ENCODE measurements around the gene EBF3.

Gene EBF3

DNA sequence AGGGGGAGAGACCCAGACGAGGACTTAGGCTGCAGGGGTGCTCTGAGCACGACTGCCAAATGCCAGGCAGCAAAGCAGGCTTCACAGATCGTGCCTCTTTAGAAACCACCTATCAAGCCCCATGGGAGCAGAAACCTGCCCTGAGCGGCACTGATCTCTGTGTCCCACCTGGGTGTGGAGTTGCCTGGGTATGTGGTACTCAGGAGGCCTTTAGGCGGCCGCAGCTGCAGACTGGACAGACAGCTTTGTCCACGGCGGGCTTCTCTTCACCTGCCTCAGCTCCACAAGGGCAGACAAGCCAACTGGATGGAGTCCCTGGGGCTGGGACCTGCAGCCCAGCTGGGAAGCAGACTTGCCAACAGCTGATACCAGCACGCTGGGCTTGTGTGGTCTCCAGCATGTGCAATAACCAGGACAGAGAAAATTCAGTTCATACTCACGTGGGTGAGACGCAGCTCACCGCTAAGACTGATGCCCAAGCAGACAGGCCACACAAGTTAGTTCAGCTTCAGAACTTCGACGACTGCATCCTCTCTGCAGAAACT, 163.2 kb downstream of the EBF3 start:
- H3K36me3 ChIP-seq (ENCODE audit: control insufficient read depth, insufficient read depth, low read length): no peaks in the 10 kb centered on the region
- no peak overlapping the region for H3K27ac ChIP-seq (ENCODE audit: low read depth, low read length, severe bottlenecking)
- no peak overlapping the region for H3K4me3 ChIP-seq (ENCODE audit: extremely low read depth, insufficient read depth, low read length, poor library complexity, severe bottlenecking)
- 86 to 93% methylated on average over 10 to 14 of the region's 14 CpGs for WGBS, 2 experiments (ENCODE audit: insufficient coverage in 2 of 2)
- peaks cover 8% of the 10 kb centered on the region for H3K9me3 ChIP-seq (ENCODE audit: control insufficient read depth, low read length)
- H3K4me1 ChIP-seq (ENCODE audit: control insufficient read depth, insufficient read depth, low read length, poor library complexity, severe bottlenecking): no peaks in the 10 kb centered on the region

DNA sequence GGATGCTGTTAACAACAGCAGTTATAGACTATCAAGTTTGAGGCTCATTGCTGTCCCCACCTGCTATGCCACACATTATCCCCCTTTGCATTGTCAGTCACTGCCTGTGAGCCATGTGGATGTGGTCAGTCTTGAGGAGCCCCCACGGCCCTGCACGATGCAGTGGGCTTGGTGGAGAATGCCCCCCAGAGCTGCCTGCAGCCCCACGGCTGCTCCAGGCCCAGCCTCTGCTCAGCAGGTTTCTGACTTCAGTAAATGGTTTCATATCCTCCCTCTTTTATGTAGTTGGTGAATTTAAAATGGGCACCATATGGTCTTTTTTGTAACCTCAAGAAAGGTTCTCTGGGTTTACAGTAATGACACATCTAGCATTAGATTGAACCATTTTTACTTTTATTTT, 164.1 kb downstream of the EBF3 start:
- H3K4me1 ChIP-seq (ENCODE audit: control insufficient read depth, insufficient read depth, low read length, poor library complexity, severe bottlenecking): no peaks in the 10 kb centered on the region
- no peaks in the 10 kb centered on the region for H3K36me3 ChIP-seq (ENCODE audit: control insufficient read depth, insufficient read depth, low read length)
- H3K27ac ChIP-seq (ENCODE audit: low read depth, low read length, severe bottlenecking): no peak overlapping the region
- no peak overlapping the region for H3K4me3 ChIP-seq (ENCODE audit: extremely low read depth, insufficient read depth, low read length, poor library complexity, severe bottlenecking)
- H3K9me3 ChIP-seq (ENCODE audit: control insufficient read depth, low read length): peaks cover 8% of the 10 kb centered on the region
- WGBS, 2 experiments (ENCODE audit: insufficient coverage in 2 of 2): no CpG with 5 or more reads among the region's 3 CpGs

DNA sequence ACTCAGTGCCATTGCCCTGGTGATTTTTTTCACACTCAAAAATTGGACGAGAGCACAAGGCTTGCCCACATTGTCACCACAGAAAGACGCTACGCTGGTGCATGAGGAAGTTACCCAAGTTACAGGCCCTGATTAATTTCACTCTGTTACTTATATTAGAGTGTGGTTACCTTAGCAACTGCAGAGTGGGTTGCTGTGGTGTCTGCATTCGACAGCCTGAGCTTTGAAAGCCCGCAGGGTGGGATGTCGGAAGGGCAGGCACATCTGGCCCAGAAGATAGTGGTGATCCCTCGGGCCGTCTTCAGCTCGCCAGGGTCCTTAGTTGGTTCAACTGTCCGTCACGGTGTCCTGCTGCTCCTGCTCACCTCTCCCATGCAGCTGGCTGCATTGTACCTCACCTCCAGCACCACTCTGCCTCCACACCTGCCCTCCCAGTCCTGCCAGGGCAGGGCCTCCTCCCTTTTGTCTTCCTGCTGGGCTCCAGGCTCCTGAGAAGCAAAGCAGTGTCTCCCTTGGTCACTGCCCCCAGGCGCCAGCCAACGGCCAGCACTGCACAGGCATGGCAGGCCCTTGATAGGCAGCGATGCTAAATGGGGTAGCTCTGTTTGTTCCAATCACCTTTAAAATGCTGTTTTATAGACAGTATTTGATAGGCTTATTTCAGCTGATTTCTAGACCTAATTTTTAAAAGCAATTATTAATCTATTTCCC, 167.2 kb downstream of the EBF3 start:
- Histone ChIP-seq H3K4me1 (ENCODE audit: control insufficient read depth, insufficient read depth, low read length, poor library complexity, severe bottlenecking) (no peaks in the 10 kb centered on the region), H3K27ac (ENCODE audit: low read depth, low read length, severe bottlenecking) (no peak overlapping the region), H3K4me3 (ENCODE audit: extremely low read depth, insufficient read depth, low read length, poor library complexity, severe bottlenecking) (no peak overlapping the region), H3K9me3 (ENCODE audit: control insufficient read depth, low read length) (no peaks in the 10 kb centered on the region), H3K36me3 (ENCODE audit: control insufficient read depth, insufficient read depth, low read length) (no peaks in the 10 kb centered on the region)
- WGBS, 2 experiments (ENCODE audit: insufficient coverage in 2 of 2): 85 to 91% methylated on average over 10 to 11 of the region's 14 CpGs

DNA sequence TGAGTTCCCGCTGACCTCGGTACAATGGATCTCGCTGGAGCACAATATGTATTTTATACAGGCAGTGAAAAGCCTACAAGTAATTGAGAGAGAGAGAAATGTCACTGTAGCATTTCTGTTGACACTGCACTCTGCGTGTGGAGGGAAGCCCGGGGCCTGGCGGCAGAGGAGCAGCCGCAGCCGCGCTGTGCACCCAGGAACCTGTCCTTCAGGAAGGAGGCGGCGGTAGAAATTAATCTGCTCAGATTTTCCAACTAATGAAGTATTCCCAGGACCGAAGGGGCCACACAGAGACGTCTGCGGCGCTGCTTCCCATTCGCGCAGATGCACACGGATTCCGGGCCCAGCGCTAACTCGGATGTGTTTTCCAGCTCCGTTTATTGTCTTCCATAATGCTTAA, 170.1 kb downstream of the EBF3 start:
- WGBS, 2 experiments (ENCODE audit: insufficient coverage in 2 of 2): 89 to 95% methylated on average over 15 to 21 of the region's 22 CpGs
- no peak overlapping the region for H3K27ac ChIP-seq (ENCODE audit: low read depth, low read length, severe bottlenecking)
- no peaks in the 10 kb centered on the region for H3K4me1 ChIP-seq (ENCODE audit: control insufficient read depth, insufficient read depth, low read length, poor library complexity, severe bottlenecking)
- H3K9me3 ChIP-seq (ENCODE audit: control insufficient read depth, low read length): no peaks in the 10 kb centered on the region
- no peak overlapping the region for H3K4me3 ChIP-seq (ENCODE audit: extremely low read depth, insufficient read depth, low read length, poor library complexity, severe bottlenecking)
- no peaks in the 10 kb centered on the region for H3K36me3 ChIP-seq (ENCODE audit: control insufficient read depth, insufficient read depth, low read length)

DNA sequence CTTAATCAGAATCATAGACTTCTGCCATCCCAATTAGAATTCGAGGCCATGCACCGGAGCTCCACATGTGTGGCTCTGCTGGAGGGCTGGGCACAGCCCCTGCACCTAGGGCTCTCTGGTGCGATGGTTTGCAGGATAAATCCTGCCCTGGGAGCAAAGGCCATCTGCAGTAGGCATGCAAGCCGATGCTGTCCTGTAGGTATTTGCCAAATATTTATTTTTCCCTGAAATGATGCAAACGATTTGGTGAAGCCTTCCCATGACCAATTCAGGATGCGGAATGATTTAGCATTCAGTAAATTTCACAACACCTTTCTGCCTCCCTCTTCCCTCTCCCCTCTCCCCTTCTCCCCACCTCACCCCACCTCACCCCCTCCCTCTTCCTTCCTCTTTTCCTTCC, 170.6 kb downstream of the EBF3 start:
- Histone ChIP-seq H3K9me3 (ENCODE audit: control insufficient read depth, low read length) (no peaks in the 10 kb centered on the region), H3K4me1 (ENCODE audit: control insufficient read depth, insufficient read depth, low read length, poor library complexity, severe bottlenecking) (no peaks in the 10 kb centered on the region), H3K27ac (ENCODE audit: low read depth, low read length, severe bottlenecking) (no peak overlapping the region), H3K4me3 (ENCODE audit: extremely low read depth, insufficient read depth, low read length, poor library complexity, severe bottlenecking) (no peak overlapping the region), H3K36me3 (ENCODE audit: control insufficient read depth, insufficient read depth, low read length) (no peaks in the 10 kb centered on the region)
- WGBS, 2 experiments (ENCODE audit: insufficient coverage in 2 of 2): 88 to 91% methylated on average over 5 to 6 of the region's 6 CpGs

DNA sequence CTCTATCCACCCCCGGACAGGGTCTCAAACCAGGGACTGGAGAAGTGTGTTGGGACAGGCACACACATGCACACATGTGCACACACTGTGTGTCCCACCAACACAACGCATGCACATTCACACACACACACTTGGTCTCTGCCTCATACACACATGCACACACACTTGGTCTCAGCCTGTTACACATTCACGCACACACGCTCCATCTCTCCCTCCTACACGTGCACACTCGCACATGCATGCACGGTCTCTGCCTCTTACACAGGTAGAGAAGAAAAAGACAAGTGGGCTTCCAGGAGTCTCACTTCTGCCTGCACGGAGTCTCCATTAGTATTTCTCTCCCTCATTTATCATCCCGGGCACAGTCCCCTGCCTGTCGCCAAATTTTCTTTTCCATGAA, 171.2 kb downstream of the EBF3 start:
- H3K9me3 ChIP-seq (ENCODE audit: control insufficient read depth, low read length): no peaks in the 10 kb centered on the region
- H3K4me1 ChIP-seq (ENCODE audit: control insufficient read depth, insufficient read depth, low read length, poor library complexity, severe bottlenecking): no peaks in the 10 kb centered on the region
- no peaks in the 10 kb centered on the region for H3K36me3 ChIP-seq (ENCODE audit: control insufficient read depth, insufficient read depth, low read length)
- H3K4me3 ChIP-seq (ENCODE audit: extremely low read depth, insufficient read depth, low read length, poor library complexity, severe bottlenecking): no peak overlapping the region
- WGBS, 2 experiments (ENCODE audit: insufficient coverage in 2 of 2): 91 to 96% methylated on average over 4 to 8 of the region's 10 CpGs
- H3K27ac ChIP-seq (ENCODE audit: low read depth, low read length, severe bottlenecking): no peak overlapping the region

DNA sequence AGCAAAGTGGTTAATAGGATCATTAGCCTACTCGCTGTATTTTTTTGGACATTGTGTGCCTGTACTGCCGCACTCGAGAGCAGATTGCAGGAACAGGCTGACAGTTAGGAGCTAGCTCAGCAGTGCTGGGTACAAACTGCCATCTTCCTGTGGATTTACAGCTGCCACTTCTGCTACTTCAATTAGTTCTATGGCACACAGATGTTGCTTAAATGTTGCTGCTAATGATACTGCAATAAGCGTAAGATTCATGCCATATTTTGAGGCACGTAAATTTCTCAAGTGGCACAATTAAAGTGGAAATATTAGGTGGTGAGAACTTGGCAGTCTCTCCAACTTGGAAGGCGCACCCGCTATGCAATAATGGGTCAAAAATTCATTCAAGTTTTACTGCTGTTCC, 171.9 kb downstream of the EBF3 start:
- H3K4me3 ChIP-seq (ENCODE audit: extremely low read depth, insufficient read depth, low read length, poor library complexity, severe bottlenecking): no peak overlapping the region
- no peak overlapping the region for H3K27ac ChIP-seq (ENCODE audit: low read depth, low read length, severe bottlenecking)
- WGBS, 2 experiments (ENCODE audit: insufficient coverage in 2 of 2): 92% methylated on average over 7 of the region's 7 CpGs

DNA sequence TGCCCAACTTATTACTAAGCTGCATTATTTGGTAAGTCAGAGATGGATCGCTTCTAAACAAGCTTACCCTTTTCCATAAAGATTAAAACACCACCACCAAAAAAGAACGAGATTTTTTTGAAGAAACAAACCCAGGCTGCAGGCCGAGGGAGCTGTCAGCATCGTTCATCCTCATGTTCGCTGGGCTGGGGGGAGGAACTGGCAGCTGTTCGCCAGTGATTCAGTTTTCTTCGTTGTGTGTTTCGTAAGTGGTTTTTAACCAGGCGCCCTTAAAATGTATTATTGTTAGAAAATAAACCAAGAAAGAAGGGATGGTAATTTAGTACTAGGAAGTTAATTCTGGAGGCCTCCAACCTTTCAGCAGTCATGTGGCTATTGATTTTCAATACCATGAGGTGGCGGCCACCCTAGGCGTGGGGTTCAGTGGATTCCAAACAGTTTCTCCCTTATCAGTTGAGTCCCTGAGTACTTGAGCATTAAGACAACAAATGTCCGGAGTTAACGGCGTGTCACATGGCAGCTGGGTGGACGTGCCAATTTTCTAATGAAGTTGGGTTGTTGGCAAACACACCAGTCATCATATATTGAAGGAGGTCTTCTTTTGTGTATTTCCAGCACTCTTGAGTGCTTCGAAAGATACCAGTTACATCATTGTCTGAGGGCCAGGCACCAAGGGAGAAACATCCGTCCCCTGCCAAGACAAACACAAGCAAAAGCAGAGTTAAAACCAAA, 173.2 kb downstream of the EBF3 start:
- peaks cover 3% of the 10 kb centered on the region for H3K9me3 ChIP-seq (ENCODE audit: control insufficient read depth, low read length)
- H3K4me3 ChIP-seq (ENCODE audit: extremely low read depth, insufficient read depth, low read length, poor library complexity, severe bottlenecking): no peak overlapping the region
- no peak overlapping the region for H3K27ac ChIP-seq (ENCODE audit: low read depth, low read length, severe bottlenecking)
- no peaks in the 10 kb centered on the region for H3K4me1 ChIP-seq (ENCODE audit: control insufficient read depth, insufficient read depth, low read length, poor library complexity, severe bottlenecking)
- 87 to 94% methylated on average over 10 to 11 of the region's 17 CpGs for WGBS, 2 experiments (ENCODE audit: insufficient coverage in 2 of 2)
- H3K36me3 ChIP-seq (ENCODE audit: control insufficient read depth, insufficient read depth, low read length): no peaks in the 10 kb centered on the region

More for the DNA sequence above, 171.9 kb downstream of the EBF3 start:
- no peaks in the 10 kb centered on the region for H3K36me3 ChIP-seq (ENCODE audit: control insufficient read depth, insufficient read depth, low read length)
- H3K4me1 ChIP-seq (ENCODE audit: control insufficient read depth, insufficient read depth, low read length, poor library complexity, severe bottlenecking): no peaks in the 10 kb centered on the region
- H3K9me3 ChIP-seq (ENCODE audit: control insufficient read depth, low read length): peaks cover 3% of the 10 kb centered on the region

DNA sequence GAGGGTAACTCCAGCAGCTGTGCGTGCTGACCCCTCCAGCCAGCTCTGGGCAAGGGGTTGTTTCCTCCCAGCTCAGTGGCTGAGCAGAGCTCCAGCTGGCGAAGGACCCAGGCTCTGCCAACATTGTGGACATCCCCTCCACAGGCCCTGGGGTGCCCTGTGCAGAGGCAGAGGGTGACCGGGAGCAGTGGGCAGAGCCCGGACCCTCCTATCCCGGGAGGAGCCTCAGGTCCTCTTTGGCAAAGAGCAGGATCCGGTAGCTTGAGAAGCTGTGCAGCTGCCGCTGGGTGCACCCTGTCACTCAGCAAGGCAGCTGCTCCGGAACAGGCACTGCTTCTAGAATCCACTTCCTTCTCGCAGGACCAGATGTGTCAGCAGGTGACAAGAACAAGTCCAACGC, 175.9 kb downstream of the EBF3 start:
- Histone ChIP-seq H3K4me3 (ENCODE audit: extremely low read depth, insufficient read depth, low read length, poor library complexity, severe bottlenecking) (no peak overlapping the region), H3K27ac (ENCODE audit: low read depth, low read length, severe bottlenecking) (no peak overlapping the region), H3K4me1 (ENCODE audit: control insufficient read depth, insufficient read depth, low read length, poor library complexity, severe bottlenecking) (no peaks in the 10 kb centered on the region), H3K36me3 (ENCODE audit: control insufficient read depth, insufficient read depth, low read length) (no peaks in the 10 kb centered on the region), H3K9me3 (ENCODE audit: control insufficient read depth, low read length) (peaks cover 3% of the 10 kb centered on the region)
- WGBS, 2 experiments (ENCODE audit: insufficient coverage in 2 of 2): 95 to 96% methylated on average over 9 to 10 of the region's 10 CpGs

DNA sequence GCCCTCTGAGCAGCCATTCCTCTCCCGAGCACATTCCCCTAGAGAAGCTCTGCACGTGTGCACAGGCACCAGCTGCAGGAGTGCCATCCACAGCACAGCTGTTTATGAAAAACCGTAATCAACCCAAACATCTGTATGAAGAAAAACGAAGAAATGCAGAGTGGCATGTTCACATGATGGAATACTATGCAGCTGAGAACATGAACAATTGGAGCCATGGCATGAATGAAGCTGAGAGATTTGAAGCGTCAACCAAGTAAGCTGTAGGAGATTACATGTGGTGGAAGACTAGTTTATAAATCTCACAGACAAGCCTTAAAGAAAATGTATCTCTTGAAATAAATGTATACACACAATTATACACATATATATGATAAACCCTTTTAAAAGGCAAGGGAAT, 176.5 kb downstream of the EBF3 start:
- H3K27ac ChIP-seq (ENCODE audit: low read depth, low read length, severe bottlenecking): no peak overlapping the region
- H3K4me3 ChIP-seq (ENCODE audit: extremely low read depth, insufficient read depth, low read length, poor library complexity, severe bottlenecking): no peak overlapping the region
- H3K36me3 ChIP-seq (ENCODE audit: control insufficient read depth, insufficient read depth, low read length): no peaks in the 10 kb centered on the region
- 71 to 84% methylated on average over 4 of the region's 5 CpGs for WGBS, 2 experiments (ENCODE audit: insufficient coverage in 2 of 2)
- no peaks in the 10 kb centered on the region for H3K4me1 ChIP-seq (ENCODE audit: control insufficient read depth, insufficient read depth, low read length, poor library complexity, severe bottlenecking)
- peaks cover 3% of the 10 kb centered on the region for H3K9me3 ChIP-seq (ENCODE audit: control insufficient read depth, low read length)

DNA sequence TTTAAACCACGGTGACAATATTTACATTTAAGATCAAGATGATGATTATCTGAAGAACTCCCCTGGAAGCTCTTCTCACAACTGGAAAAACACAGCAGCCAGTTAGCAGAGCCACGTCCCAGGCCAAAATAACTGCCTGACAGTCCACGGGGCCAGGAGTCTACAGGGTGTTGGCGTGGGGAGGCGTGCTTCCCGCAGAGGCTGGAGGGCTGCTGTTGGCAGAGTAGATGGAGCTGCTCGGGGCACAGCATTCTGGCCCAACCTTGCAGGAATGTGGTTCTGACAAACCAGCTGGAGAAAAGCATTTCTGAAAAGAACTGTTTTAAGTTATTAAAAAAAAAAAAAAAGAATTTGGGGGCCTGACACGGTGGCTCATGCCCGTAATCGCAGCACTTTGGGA, 177.9 kb downstream of the EBF3 start:
- H3K9me3 ChIP-seq (ENCODE audit: control insufficient read depth, low read length): peaks cover 3% of the 10 kb centered on the region
- WGBS, 2 experiments (ENCODE audit: insufficient coverage in 2 of 2): 78 to 90% methylated on average over 9 of the region's 10 CpGs
- no peaks in the 10 kb centered on the region for H3K36me3 ChIP-seq (ENCODE audit: control insufficient read depth, insufficient read depth, low read length)
- no peak overlapping the region for H3K27ac ChIP-seq (ENCODE audit: low read depth, low read length, severe bottlenecking)
- H3K4me1 ChIP-seq (ENCODE audit: control insufficient read depth, insufficient read depth, low read length, poor library complexity, severe bottlenecking): no peaks in the 10 kb centered on the region
- H3K4me3 ChIP-seq (ENCODE audit: extremely low read depth, insufficient read depth, low read length, poor library complexity, severe bottlenecking): no peak overlapping the region

Data from mesodermal cell (in vitro differentiated cells).